CD8-positive, alpha-beta memory T cell (primary cell): ENCODE results near the gene MSANTD3. TPM values are rescaled to one million over a fixed set of nuclear protein-coding genes. Genes with fewer than 3 reads are reported as not detected.
A peak's percentile ranks its signal among the peaks of the same experiment; 100 is the strongest.
"Not testable (repeated sequence)": the region's sequence is repeated elsewhere in the genome, so short reads cannot be mapped to it uniquely, and the experiment has no call there.

ENCODE experiments used
- CTCF ChIA-PET: fragments of 350-600 bp; sonication (Branson Sonifier 250); formaldehyde crosslinking; loops from one replicate; lab custom pipeline; 2021; ENCODE audit warnings: antibody characterized with exemption; lab: Charles Lee
- POLR2A ChIA-PET: fragments of 350-600 bp; sonication (Branson Sonifier 250); formaldehyde crosslinking; loops from one replicate; lab custom pipeline; 2021; ENCODE audit warnings: antibody characterized with exemption; lab: Charles Lee
- DNase-seq, 5 donors: peaks; one replicate each; pipeline versions ENCODE4 v3.0.0 to v3.0.0-alpha.2; 2020 to 2022; ENCODE audit warnings: mixed read lengths in 1 of 5
- H3K27ac ChIP-seq: one replicate; pipeline ENCODE4 v1.7.0; 2013; ENCODE audit warnings: low read depth, mild to moderate bottlenecking, low read length, moderate library complexity
- H3K27me3 ChIP-seq: 2 replicates; pipeline ENCODE4 v1.7.0; 2013; ENCODE audit warnings: low read length, mild to moderate bottlenecking; ENCODE audit not compliant: insufficient read depth, poor library complexity, severe bottlenecking
- H3K36me3 ChIP-seq: 2 replicates; pipeline ENCODE4 v1.7.0; 2013; ENCODE audit warnings: mild to moderate bottlenecking, low read length, moderate library complexity; ENCODE audit not compliant: insufficient read depth
- H3K4me1 ChIP-seq: 2 replicates; pipeline ENCODE4 v1.7.0; 2013; ENCODE audit warnings: mild to moderate bottlenecking, low read length, moderate library complexity; ENCODE audit not compliant: insufficient read depth
- H3K4me3 ChIP-seq: 2 replicates; pipeline ENCODE4 v1.7.0; 2013; ENCODE audit warnings: mild to moderate bottlenecking, low read length
- H3K9me3 ChIP-seq: 2 replicates; pipeline ENCODE4 v1.7.0; 2013; ENCODE audit warnings: mild to moderate bottlenecking, low read length
- H3K27ac Mint-ChIP-seq, 8 donors: one replicate each; pipeline ENCODE4 v1.8.0; 2020 to 2021; ENCODE audit warnings: mixed read lengths in 8 of 8, mild to moderate bottlenecking in 6 of 8, inconsistent platforms in 3 of 8, moderate library complexity in 3 of 8
- H3K27me3 Mint-ChIP-seq, 2 donors: one replicate each; pipeline ENCODE4 v1.8.0; 2020 to 2021; ENCODE audit warnings: mixed read lengths in 2 of 2, mild to moderate bottlenecking in 1 of 2, moderate library complexity in 1 of 2
- H3K36me3 Mint-ChIP-seq, 3 donors: one replicate each; pipeline ENCODE4 v1.8.0; 2020 to 2021; ENCODE audit warnings: mixed read lengths in 3 of 3, inconsistent platforms in 1 of 3, mild to moderate bottlenecking in 1 of 3
- H3K4me1 Mint-ChIP-seq, 3 donors: one replicate each; pipeline ENCODE4 v1.8.0; 2020 to 2021; ENCODE audit warnings: mixed read lengths in 3 of 3, inconsistent platforms in 1 of 3, mild to moderate bottlenecking in 1 of 3
- H3K4me3 Mint-ChIP-seq, 7 donors: one replicate each; pipeline ENCODE4 v1.8.0; 2020 to 2021; ENCODE audit warnings: mixed read lengths in 7 of 7, mild to moderate bottlenecking in 6 of 7, moderate library complexity in 4 of 7, inconsistent platforms in 2 of 7
- H3K9me3 Mint-ChIP-seq, 5 donors: one replicate each; pipeline ENCODE4 v1.8.0; 2020 to 2022; ENCODE audit warnings: mixed read lengths in 5 of 5, mild to moderate bottlenecking in 3 of 5, moderate library complexity in 2 of 5, inconsistent platforms in 1 of 5
- polyA plus RNA-seq: library from polyadenylated mRNA; unstranded; fragments of 300-500 nt; fragmentation: Illumina TruSeq; gene quantifications from one replicate; pipeline ENCODE4 v1.2.3, GENCODE V29; 2021
- total RNA-seq, 2 experiments: library from RNA; stranded (reverse); gene quantifications; one replicate each; pipeline ENCODE4 v1.2.3, GENCODE V29; 2021

MSANTD3 gene
- total and polyA plus RNA-seq, 3 experiments from 2014 or later, result 7.2 to 21.3 (median 18.2) TPM

DNA sequence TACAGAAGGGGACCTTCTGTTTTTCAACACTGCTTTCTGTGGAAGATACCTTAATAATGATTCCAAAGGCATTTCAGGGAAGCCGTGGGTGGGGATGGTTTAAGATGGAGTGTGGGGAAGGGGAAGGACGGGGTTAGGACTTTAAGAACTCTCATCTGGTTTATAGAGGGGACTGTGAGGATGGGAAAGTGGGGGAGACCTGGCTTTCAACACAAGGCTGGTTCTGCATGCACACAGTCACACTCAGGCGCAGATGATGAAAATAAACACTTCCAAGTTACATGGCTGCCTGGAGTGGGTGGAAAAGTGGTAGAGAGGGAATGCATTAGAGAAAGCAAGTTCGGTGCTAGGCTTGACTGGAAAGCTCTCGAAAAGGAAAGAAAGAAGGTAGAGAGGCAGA is 4.9 kb downstream of the MSANTD3 start:
- Histone ChIP-seq H3K27ac (no peak overlapping the region), H3K4me3 (no peak overlapping the region), H3K4me1 (peaks cover 12% of the 10 kb centered on the region), H3K36me3 (no peaks in the 10 kb centered on the region), H3K27me3 (no peaks in the 10 kb centered on the region), H3K9me3 (no peaks in the 10 kb centered on the region)
- CTCF ChIA-PET, result no interaction called here
- no peaks in the 10 kb centered on the region for H3K9me3 Mint-ChIP-seq
- peaks cover 0 to 5% (median 2%) of the 10 kb centered on the region in 3 donors for H3K36me3 Mint-ChIP-seq
- H3K27ac Mint-ChIP-seq, result peak overlapping the region in 2 of 8 donors; percentile 31 to 66
- no peak overlapping the region for H3K4me3 Mint-ChIP-seq
- POLR2A ChIA-PET, result no interaction called here
- DNase-seq, result no peak
- peaks cover 0 to 3% of the 10 kb centered on the region in 2 donors for H3K27me3 Mint-ChIP-seq
- peaks cover 39 to 52% (median 41%) of the 10 kb centered on the region in 3 donors for H3K4me1 Mint-ChIP-seq

- Histone ChIP-seq H3K4me3 (no peak overlapping the region), H3K36me3 (no peaks in the 10 kb centered on the region), H3K27me3 (no peaks in the 10 kb centered on the region), H3K4me1 (peaks cover 10% of the 10 kb centered on the region), H3K27ac (no peak overlapping the region), H3K9me3 (no peaks in the 10 kb centered on the region)
- DNase-seq, result no peak
- POLR2A ChIA-PET, result no interaction called here
- Mint-ChIP-seq H3K9me3 (no peaks in the 10 kb centered on the region), H3K4me3 (no peak overlapping the region), H3K27me3 (peaks cover 0 to 3% of the 10 kb centered on the region in 2 donors), H3K36me3 (peaks cover 0 to 3% (median 2%) of the 10 kb centered on the region in 3 donors), H3K27ac (peak overlapping the region in 1 of 8 donors; percentile 20), H3K4me1 (peaks cover 37 to 51% (median 38%) of the 10 kb centered on the region in 3 donors)
- CTCF ChIA-PET, result no interaction called here
Observed at GRCh38 chr9:100432736-100433135, 5.8 kb downstream of the MSANTD3 start.

- no peak for DNase-seq
- Mint-ChIP-seq H3K4me1 (peaks cover 14 to 26% (median 16%) of the 10 kb centered on the region in 3 donors), H3K27me3 (peaks cover 0 to 3% of the 10 kb centered on the region in 2 donors), H3K4me3 (no peak overlapping the region), H3K36me3 (peaks cover 0 to 4% (median 2%) of the 10 kb centered on the region in 3 donors), H3K9me3 (no peaks in the 10 kb centered on the region), H3K27ac (no peak overlapping the region)
- CTCF ChIA-PET, result interaction anchor here (1.5 to 2.7 kb wide), 3 partner anchors 10 to 49 kb away, joined by 3 to 21 read pairs (median 3); partner anchors contain the start of gene MSANTD3
- no peak overlapping the region for H3K4me3 ChIP-seq
- no peak overlapping the region for H3K27ac ChIP-seq
- H3K4me1 ChIP-seq, result no peaks in the 10 kb centered on the region
- POLR2A ChIA-PET, result no interaction called here
- no peaks in the 10 kb centered on the region for H3K9me3 ChIP-seq
- no peaks in the 10 kb centered on the region for H3K27me3 ChIP-seq
- no peaks in the 10 kb centered on the region for H3K36me3 ChIP-seq
Observed at GRCh38 chr9:100436571-100436970, 9.6 kb downstream of the MSANTD3 start.

GRCh38 chr9:100437860-100438805 is 11.2 kb downstream of the MSANTD3 start:
- Histone ChIP-seq H3K27ac (no peak overlapping the region), H3K36me3 (no peaks in the 10 kb centered on the region), H3K27me3 (no peaks in the 10 kb centered on the region), H3K4me1 (no peaks in the 10 kb centered on the region), H3K9me3 (no peaks in the 10 kb centered on the region), H3K4me3 (no peak overlapping the region)
- ChIA-PET CTCF (interaction anchor here (1.0 to 2.7 kb wide), 9 partner anchors 9 to 88 kb away, joined by 3 to 21 read pairs (median 5); partner anchors contain the start of genes MSANTD3 and TEX10), POLR2A (interaction anchor here (0.6 kb wide), 1 partner anchor 409 kb away, joined by 3 read pairs; no protein-coding TSS in a partner anchor)
- peak; percentile 49 to 79 (median 56) for DNase-seq
- no peak overlapping the region for H3K4me3 Mint-ChIP-seq
- peaks cover 0 to 12% (median 2%) of the 10 kb centered on the region in 3 donors for H3K36me3 Mint-ChIP-seq
- peaks cover 0 to 3% of the 10 kb centered on the region in 2 donors for H3K27me3 Mint-ChIP-seq
- H3K9me3 Mint-ChIP-seq, result no peaks in the 10 kb centered on the region
- peaks cover 7 to 15% (median 12%) of the 10 kb centered on the region in 3 donors for H3K4me1 Mint-ChIP-seq
- H3K27ac Mint-ChIP-seq, result no peak overlapping the region

DNA sequence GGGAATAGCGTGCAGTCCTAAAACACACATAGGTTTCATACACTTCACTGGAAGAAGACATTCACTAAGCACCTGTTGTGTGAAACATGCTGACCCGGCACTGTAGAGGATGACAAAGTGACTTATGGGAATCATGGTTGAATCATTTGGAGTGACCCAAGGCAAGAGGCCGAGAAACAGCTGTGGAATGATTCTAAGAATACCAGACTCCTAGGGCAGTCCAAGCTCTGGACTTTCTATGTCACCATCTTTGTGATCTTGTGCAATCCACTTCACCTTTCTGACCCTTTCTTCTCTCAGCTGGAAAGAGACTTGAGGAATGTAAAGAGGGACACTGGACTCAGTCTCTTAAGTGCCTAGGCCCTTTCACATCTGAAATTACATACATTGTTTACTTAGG is 13.1 kb downstream of the MSANTD3 start:
- no peaks in the 10 kb centered on the region for H3K4me1 ChIP-seq
- CTCF ChIA-PET, result interaction anchor here (0.7 to 1.1 kb wide), 2 partner anchors 13 to 1172 kb away, joined by 3 read pairs; no protein-coding TSS in a partner anchor
- no peak overlapping the region for H3K4me3 ChIP-seq
- no peak overlapping the region for H3K4me3 Mint-ChIP-seq
- H3K36me3 ChIP-seq, result no peaks in the 10 kb centered on the region
- H3K9me3 ChIP-seq, result no peaks in the 10 kb centered on the region
- peaks cover 4 to 12% (median 6%) of the 10 kb centered on the region in 3 donors for H3K4me1 Mint-ChIP-seq
- H3K36me3 Mint-ChIP-seq, result peaks cover 0 to 28% (median 8%) of the 10 kb centered on the region in 3 donors
- H3K9me3 Mint-ChIP-seq, result no peaks in the 10 kb centered on the region
- H3K27me3 ChIP-seq, result no peaks in the 10 kb centered on the region
- H3K27ac ChIP-seq, result no peak overlapping the region
- DNase-seq, result no peak
- H3K27ac Mint-ChIP-seq, result no peak overlapping the region
- POLR2A ChIA-PET, result no interaction called here
- no peaks in the 10 kb centered on the region for H3K27me3 Mint-ChIP-seq

- H3K4me1 ChIP-seq, POLR2A ChIA-PET, H3K9me3 Mint-ChIP-seq, H3K4me3 ChIP-seq, H3K27ac ChIP-seq, DNase-seq, H3K4me3 Mint-ChIP-seq, H3K27me3 ChIP-seq, H3K27me3 Mint-ChIP-seq, H3K36me3 ChIP-seq, H3K27ac Mint-ChIP-seq, H3K9me3 ChIP-seq: not testable (repeated sequence)
- Mint-ChIP-seq H3K36me3 (peaks cover 0 to 29% (median 9%) of the 10 kb centered on the region in 3 donors), H3K4me1 (peaks cover 5 to 11% (median 8%) of the 10 kb centered on the region in 3 donors)
- CTCF ChIA-PET, result interaction anchor here (0.6 to 1.1 kb wide), 3 partner anchors 13 to 1172 kb away, joined by 3 read pairs; no protein-coding TSS in a partner anchor
Observed at GRCh38 chr9:100440487-100440886, 13.5 kb downstream of the MSANTD3 start.

GRCh38 chr9:100441911-100442361 is 15.0 kb downstream of the MSANTD3 start:
- Histone ChIP-seq H3K27ac (no peak overlapping the region), H3K4me1 (no peaks in the 10 kb centered on the region), H3K4me3 (no peak overlapping the region), H3K27me3 (no peaks in the 10 kb centered on the region), H3K9me3 (no peaks in the 10 kb centered on the region), H3K36me3 (no peaks in the 10 kb centered on the region)
- H3K4me1 Mint-ChIP-seq, result peaks cover 5 to 9% (median 8%) of the 10 kb centered on the region in 3 donors
- H3K36me3 Mint-ChIP-seq, result peaks cover 0 to 41% (median 10%) of the 10 kb centered on the region in 3 donors
- DNase-seq, result no peak
- ChIA-PET POLR2A (no interaction called here), CTCF (interaction anchor here (1.2 kb wide), 1 partner anchor 28 kb away, joined by 3 read pairs; no protein-coding TSS in a partner anchor)
- H3K9me3 Mint-ChIP-seq, result no peaks in the 10 kb centered on the region
- H3K27ac Mint-ChIP-seq, result no peak overlapping the region
- H3K4me3 Mint-ChIP-seq, result no peak overlapping the region
- no peaks in the 10 kb centered on the region for H3K27me3 Mint-ChIP-seq
